ENCODE measurements around the gene IGSF9B. TPM values are rescaled to one million over a fixed set of nuclear protein-coding genes. Genes with fewer than 3 reads are reported as not detected.

The IGSF9B gene
- total RNA-seq, 1 experiment from 2014 or later = 2.2 TPM

GRCh38 chr11:133905677-133906156, 51.1 kb downstream of the IGSF9B start:
- BruUV-seq (replicated peaks) = no TSS peak
- H3K9me3 ChIP-seq (ENCODE audit: control insufficient read depth, insufficient read depth, low read depth, low read length) = no peaks in the 10 kb centered on the region
- H3K27ac ChIP-seq (ENCODE audit: low read length) = no peak overlapping the region
- H3K4me1 ChIP-seq (ENCODE audit: control insufficient read depth, insufficient read depth, low read length) = no peaks in the 10 kb centered on the region
- CTCF ChIA-PET = no interaction called here
- in situ Hi-C loops (cut with HindIII; ENCODE audit: low pct_unique_long_range_greater_than_20kb, low sequenced_read_pairs) (no loop called here), intact Hi-C loops (cut with micrococcal nuclease; ENCODE audit: unreplicated experiment) (no loop called here)
- DNase-seq (ENCODE audit: low read depth, low spot score) = no peak
- no peaks in the 10 kb centered on the region for H3K27me3 ChIP-seq (ENCODE audit: control insufficient read depth, insufficient read depth, low read length)
- POLR2A ChIA-PET = no interaction called here
- H3K4me3 ChIP-seq (ENCODE audit: low read depth in 2 of 2, low read length in 2 of 2) = no peak overlapping the region
- no peak for ATAC-seq
- no peak for TF ChIP-seq SIN3A (IDR thresholded peaks at IDR 0.05; ENCODE audit: borderline replicate concordance, insufficient read depth, low read depth, low read length)
- TF ChIP-seq TCF7L2 (IDR thresholded peaks at IDR 0.05; ENCODE audit: low read depth, low read length) = no peak
- no peak for TF ChIP-seq REST (IDR thresholded peaks at IDR 0.05; ENCODE audit: insufficient read depth in 1 of 2, low read depth in 2 of 2, low read length in 1 of 2)
- TF ChIP-seq POLR2AphosphoS5 (IDR thresholded peaks at IDR 0.05; ENCODE audit: low read depth, low read length) = no peak
- TF ChIP-seq CTCF (IDR thresholded peaks at IDR 0.05) = no peak
- H3K36me3 ChIP-seq (ENCODE audit: control insufficient read depth, insufficient read depth, low read length) = no peaks in the 10 kb centered on the region

GRCh38 chr11:133904818-133905515, 51.8 kb downstream of the IGSF9B start:
- ChIA-PET CTCF (no interaction called here), POLR2A (no interaction called here)
- no TSS peak for BruUV-seq (replicated peaks)
- H3K36me3 ChIP-seq (ENCODE audit: control insufficient read depth, insufficient read depth, low read length) = no peaks in the 10 kb centered on the region
- DNase-seq (ENCODE audit: low read depth, low spot score) (no peak), ATAC-seq (no peak)
- H3K27ac ChIP-seq (ENCODE audit: low read length) = no peak overlapping the region
- H3K4me1 ChIP-seq (ENCODE audit: control insufficient read depth, insufficient read depth, low read length) = no peaks in the 10 kb centered on the region
- intact Hi-C loops (cut with micrococcal nuclease; ENCODE audit: unreplicated experiment) (no loop called here), in situ Hi-C loops (cut with HindIII; ENCODE audit: low pct_unique_long_range_greater_than_20kb, low sequenced_read_pairs) (no loop called here)
- no peaks in the 10 kb centered on the region for H3K27me3 ChIP-seq (ENCODE audit: control insufficient read depth, insufficient read depth, low read length)
- TF ChIP-seq CTCF (IDR thresholded peaks at IDR 0.05) (no peak), SIN3A (IDR thresholded peaks at IDR 0.05; ENCODE audit: borderline replicate concordance, insufficient read depth, low read depth, low read length) (no peak), POLR2AphosphoS5 (IDR thresholded peaks at IDR 0.05; ENCODE audit: low read depth, low read length) (no peak)
- H3K9me3 ChIP-seq (ENCODE audit: control insufficient read depth, insufficient read depth, low read depth, low read length) = no peaks in the 10 kb centered on the region
- H3K4me3 ChIP-seq (ENCODE audit: low read depth in 2 of 2, low read length in 2 of 2) = no peak overlapping the region

All from Panc1 (cell line).